DND-41 (cell line): ENCODE results near the gene SSUH2.

Experiments
- ATAC-seq: fragments of 200-7000 bp; cut with Tn5 transposase; 3 replicates; pipeline ENCODE4 v1.9.1; 2021; ENCODE audit warnings: low read depth; ENCODE audit not compliant: insufficient read depth
- DNase-seq: peaks from one replicate; pipeline ENCODE4 v3.0.0-alpha.2; 2020
- H2AFZ ChIP-seq: 2 replicates; pipeline ENCODE4 v1.6.0; 2012; ENCODE audit warnings: low read depth, low read length
- H3K27ac ChIP-seq: 2 replicates; pipeline ENCODE4 v1.5.1; 2012; ENCODE audit warnings: low read length, inconsistent platforms
- H3K27me3 ChIP-seq: fragments of 200-600 bp; sonication (generic); 2 replicates; pipeline ENCODE4 v1.6.0; 2012; ENCODE audit warnings: low read length, mild to moderate bottlenecking, inconsistent platforms; ENCODE audit not compliant: insufficient read depth, poor library complexity
- H3K36me3 ChIP-seq: 2 replicates; pipeline ENCODE4 v1.5.1; 2012; ENCODE audit warnings: low read length, inconsistent platforms; ENCODE audit not compliant: insufficient read depth
- H3K4me1 ChIP-seq: 2 replicates; pipeline ENCODE4 v1.5.1; 2012; ENCODE audit warnings: mild to moderate bottlenecking, low read length; ENCODE audit not compliant: insufficient read depth
- H3K4me2 ChIP-seq: 2 replicates; pipeline ENCODE4 v1.6.0; 2012; ENCODE audit warnings: mild to moderate bottlenecking, moderate library complexity, low read length, inconsistent platforms; ENCODE audit not compliant: insufficient read depth
- H3K4me3 ChIP-seq, 2 experiments: fragments of 200-600 bp in 1 of 2; shearing (Covaris generic) in 1 of 2; 2 replicates each; pipeline ENCODE4 v1.5.1; 2012 to 2016; ENCODE audit warnings: inconsistent platforms in 2 of 2, low read length in 2 of 2, mild to moderate bottlenecking in 2 of 2, low read depth in 1 of 2, moderate library complexity in 1 of 2
- H3K79me2 ChIP-seq: 2 replicates; pipeline ENCODE4 v1.6.0; 2012; ENCODE audit warnings: low read length, inconsistent platforms; ENCODE audit not compliant: insufficient read depth
- H3K9ac ChIP-seq: 2 replicates; pipeline ENCODE4 v1.6.0; 2012; ENCODE audit warnings: low read depth, mild to moderate bottlenecking, inconsistent platforms, low read length, moderate library complexity
- H3K9me3 ChIP-seq: 2 replicates; pipeline ENCODE4 v1.5.1; 2012; ENCODE audit warnings: low read length, moderate library complexity, mild to moderate bottlenecking, inconsistent platforms; ENCODE audit not compliant: insufficient read depth, severe bottlenecking
- H4K20me1 ChIP-seq: 2 replicates; pipeline ENCODE4 v1.6.0; 2012; ENCODE audit warnings: low read length; ENCODE audit not compliant: insufficient read depth
- CTCF ChIP-seq: IDR thresholded peaks from 2 replicates; pipeline ENCODE4 v1.5.1; 2012; ENCODE audit warnings: borderline replicate concordance, low read length, moderate library complexity, mild to moderate bottlenecking; ENCODE audit not compliant: poor library complexity, severe bottlenecking; ENCODE audit errors: extremely low read depth
- EZH2 ChIP-seq: IDR thresholded peaks from 3 replicates; pipeline ENCODE4 v1.6.1; 2012; ENCODE audit warnings: borderline replicate concordance, low read depth, mild to moderate bottlenecking, moderate library complexity, low read length, inconsistent platforms; ENCODE audit not compliant: severe bottlenecking

The SSUH2 gene

DNA sequence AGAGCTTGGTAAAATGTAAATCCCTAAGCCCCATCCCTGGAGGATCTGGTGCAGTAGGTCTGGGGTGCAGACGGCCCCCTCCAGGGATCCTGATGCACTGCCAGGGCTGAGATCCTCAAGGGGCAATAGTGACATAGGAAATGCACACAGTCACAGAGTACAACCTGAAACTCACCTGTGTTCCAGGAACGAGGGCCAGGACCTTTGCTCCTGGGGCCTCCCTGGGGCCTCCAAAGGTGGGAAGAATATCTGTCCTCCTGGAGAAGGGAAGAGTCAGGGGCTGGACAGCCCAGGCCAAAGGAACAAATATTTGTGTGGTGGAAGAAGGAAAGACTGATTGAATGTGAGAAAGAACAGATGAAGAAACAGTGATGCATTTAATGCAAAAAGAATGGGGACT lies 9.5 kb downstream of the SSUH2 start:
- Histone ChIP-seq H3K79me2 (no peaks in the 10 kb centered on the region), H3K27ac (no peak overlapping the region), H4K20me1 (no peaks in the 10 kb centered on the region), H3K4me1 (no peaks in the 10 kb centered on the region), H2AFZ (no peak overlapping the region), H3K27me3 (no peaks in the 10 kb centered on the region), H3K9ac (no peak overlapping the region), H3K4me3 (no peak overlapping the region), H3K9me3 (no peaks in the 10 kb centered on the region), H3K36me3 (no peaks in the 10 kb centered on the region), H3K4me2 (no peak overlapping the region)
- DNase-seq (no peak), ATAC-seq (no peak)
- TF ChIP-seq EZH2 (no peak), CTCF (no peak)

DNA sequence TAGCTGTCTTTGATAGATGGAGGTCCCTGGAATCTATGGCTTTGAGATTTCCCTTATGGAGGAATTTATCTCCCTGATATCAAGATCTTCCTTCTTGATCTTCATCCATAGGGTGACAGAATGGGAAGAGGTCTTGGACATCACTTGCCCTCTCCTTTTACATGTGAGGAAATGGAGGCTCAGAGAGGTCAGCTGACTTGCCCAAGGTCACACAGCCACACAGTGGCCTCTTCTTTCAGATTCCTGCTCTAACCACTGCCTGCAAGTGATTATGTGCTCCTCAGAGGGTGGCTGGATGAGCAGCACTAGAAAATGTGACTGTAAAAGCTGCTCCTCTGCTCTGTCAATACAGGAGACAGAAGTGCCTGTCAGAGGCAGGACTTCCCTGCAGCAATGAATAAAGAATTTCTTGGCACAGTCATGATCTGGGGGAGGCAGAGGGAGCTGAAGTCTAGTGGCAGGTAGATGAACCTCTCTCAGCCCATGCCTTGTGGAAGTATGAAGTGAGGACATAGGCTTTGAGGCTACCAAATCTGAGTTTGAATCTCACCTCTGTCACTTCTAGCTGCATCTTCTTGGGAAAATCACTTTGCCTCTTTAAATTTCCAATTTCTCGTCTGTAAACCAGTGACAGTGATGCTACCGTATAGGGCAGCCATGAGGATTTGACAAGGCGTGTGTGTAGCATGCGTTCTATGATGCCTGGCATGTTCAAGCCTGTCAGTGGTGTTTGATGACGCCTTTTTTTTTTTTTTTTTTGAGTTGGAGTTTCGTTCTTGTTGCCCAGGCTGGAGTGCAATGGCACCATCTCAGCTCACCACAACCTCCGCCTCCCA lies 12.0 kb downstream of the SSUH2 start:
- no peak for TF ChIP-seq CTCF
- TF ChIP-seq EZH2 = no peak
- H4K20me1 ChIP-seq = no peaks in the 10 kb centered on the region
- H3K27ac ChIP-seq = no peak overlapping the region
- no peak overlapping the region for H3K4me2 ChIP-seq
- ATAC-seq (no peak), DNase-seq (no peak)
- no peak overlapping the region for H3K9ac ChIP-seq
- no peak overlapping the region for H2AFZ ChIP-seq
- H3K4me1 ChIP-seq = no peaks in the 10 kb centered on the region
- H3K27me3 ChIP-seq = no peaks in the 10 kb centered on the region
- no peaks in the 10 kb centered on the region for H3K79me2 ChIP-seq
- H3K4me3 ChIP-seq = no peak overlapping the region
- no peaks in the 10 kb centered on the region for H3K9me3 ChIP-seq
- no peaks in the 10 kb centered on the region for H3K36me3 ChIP-seq

DNA sequence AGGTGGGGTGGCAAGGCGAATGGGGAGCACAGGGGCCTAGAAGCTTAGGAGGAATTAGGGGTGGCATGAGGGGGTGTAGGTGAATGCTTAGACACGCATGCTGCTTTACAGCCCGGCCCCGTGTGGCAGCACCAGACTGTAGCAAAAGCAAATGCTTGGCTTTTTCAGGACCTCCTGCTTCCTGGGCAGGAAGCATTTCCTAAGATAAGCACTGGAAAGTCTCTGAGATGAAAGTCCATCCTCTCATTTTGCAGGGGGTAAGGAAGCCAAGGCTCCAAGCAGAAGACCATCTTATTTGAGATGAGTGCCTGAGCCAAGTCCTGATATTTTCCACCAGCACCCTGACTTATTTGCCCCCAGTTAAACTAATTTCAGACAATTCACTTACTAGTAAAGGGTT lies 12.9 kb downstream of the SSUH2 start:
- H3K27ac ChIP-seq = no peak overlapping the region
- no peaks in the 10 kb centered on the region for H3K4me1 ChIP-seq
- no peaks in the 10 kb centered on the region for H3K27me3 ChIP-seq

More for the DNA sequence above, 12.9 kb downstream of the SSUH2 start:
- DNase-seq = no peak
- Histone ChIP-seq H2AFZ (no peak overlapping the region), H3K36me3 (no peaks in the 10 kb centered on the region), H3K9me3 (no peaks in the 10 kb centered on the region), H3K4me3 (no peak overlapping the region), H3K9ac (no peak overlapping the region), H3K79me2 (no peaks in the 10 kb centered on the region), H3K4me2 (no peak overlapping the region), H4K20me1 (no peaks in the 10 kb centered on the region)
- ATAC-seq = no peak
- no peak for TF ChIP-seq CTCF
